Kidney epithelial cell (primary cell): Measurements from ENCODE around the gene RAB3C. TPM values are rescaled to one million over a fixed set of nuclear protein-coding genes. Genes with fewer than 3 reads are reported as not detected.

Experiments
- DNase-seq: peaks from one replicate; pipeline ENCODE4 v3.0.0-alpha.2; 2010; ENCODE audit warnings: low read depth
- H3K27me3 ChIP-seq: 2 replicates; pipeline ENCODE4 v1.6.0; 2011; ENCODE audit warnings: low read length; ENCODE audit not compliant: control insufficient read depth, insufficient read depth
- H3K36me3 ChIP-seq: 2 replicates; pipeline ENCODE4 v1.5.1; 2011; ENCODE audit warnings: low read length; ENCODE audit not compliant: control insufficient read depth, insufficient read depth
- H3K4me3 ChIP-seq: 2 replicates; pipeline ENCODE4 v1.5.1; 2011; ENCODE audit warnings: low read depth, mild to moderate bottlenecking, control low read depth, low read length
- CTCF ChIP-seq: IDR thresholded peaks from 2 replicates; pipeline ENCODE4 v1.5.1; 2011; ENCODE audit warnings: mild to moderate bottlenecking, moderate library complexity, low read length, control low read depth, inconsistent platforms; ENCODE audit not compliant: insufficient read depth, poor library complexity, severe bottlenecking
- total RNA-seq: library from RNA; depleted of rRNA; stranded (reverse); fragments of >200 nt; gene quantifications from 2 replicates; pipeline ENCODE4 v1.2.3, GENCODE V29; 2015

The RAB3C gene
- total RNA-seq, 1 donor from 2014 or later, result 0.04 TPM

DNA sequence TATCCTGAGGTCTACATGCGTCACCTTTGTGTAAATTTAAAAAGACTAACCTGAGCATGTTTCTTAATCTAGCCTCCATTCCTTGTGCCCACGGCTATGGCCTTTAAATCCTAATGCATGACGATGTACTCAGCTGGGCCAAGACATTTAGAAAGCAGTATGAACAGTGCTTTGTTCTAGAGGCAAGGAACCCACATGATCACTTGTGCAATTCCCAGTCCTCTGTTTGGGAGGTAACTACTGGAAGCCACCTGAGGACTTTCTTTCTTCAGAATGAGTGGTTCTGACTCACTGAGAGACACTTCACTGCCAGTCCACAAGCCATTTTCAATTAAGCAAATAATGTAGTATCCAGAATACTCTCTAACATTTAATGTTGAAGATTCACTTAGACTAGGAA is 181.3 kb downstream of the RAB3C start:
- DNase-seq, result no peak
- H3K4me3 ChIP-seq, result no peak overlapping the region
- no peaks in the 10 kb centered on the region for H3K27me3 ChIP-seq
- TF ChIP-seq CTCF, result no peak
- no peaks in the 10 kb centered on the region for H3K36me3 ChIP-seq

DNA sequence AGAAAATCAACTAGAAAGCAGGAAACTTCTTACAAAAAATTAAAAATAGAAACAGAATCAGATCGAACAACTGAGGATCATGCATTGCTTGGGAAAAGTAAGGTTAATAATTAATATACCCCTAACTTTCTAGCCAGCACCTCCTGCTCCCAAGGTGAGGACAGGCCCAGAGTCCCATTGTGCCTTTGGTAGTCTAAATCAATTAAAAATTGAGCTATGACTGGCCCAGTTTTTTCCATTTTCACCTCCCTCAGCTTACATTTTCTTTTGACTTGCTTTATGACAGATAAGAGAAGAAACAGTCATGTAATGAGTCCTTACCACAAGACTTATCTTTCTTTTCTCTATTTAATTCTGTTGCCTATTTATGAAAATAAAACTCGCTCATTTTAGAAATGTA is 182.2 kb downstream of the RAB3C start:
- no peak overlapping the region for H3K4me3 ChIP-seq
- no peak for DNase-seq
- H3K27me3 ChIP-seq, result no peaks in the 10 kb centered on the region
- no peaks in the 10 kb centered on the region for H3K36me3 ChIP-seq
- no peak for TF ChIP-seq CTCF

DNA sequence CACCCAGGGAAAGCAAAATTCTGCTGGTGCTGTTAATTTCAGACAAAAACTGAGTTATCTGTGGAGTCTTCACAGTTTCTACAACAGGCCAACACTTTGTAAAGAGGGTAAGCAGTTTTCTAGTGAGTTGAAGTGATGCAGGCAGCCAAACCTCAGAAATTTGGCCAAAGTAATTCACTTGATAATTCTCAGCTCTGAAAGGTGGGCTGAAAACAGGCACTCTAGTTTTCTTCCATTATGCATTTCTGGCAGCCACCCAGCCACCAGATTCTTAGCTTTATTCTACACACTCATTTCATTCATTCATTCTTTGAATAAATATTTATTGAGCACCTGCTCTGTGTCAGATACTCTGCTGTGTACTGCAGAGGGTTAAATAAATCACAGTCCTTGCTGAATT is 184.2 kb downstream of the RAB3C start:
- H3K4me3 ChIP-seq, result no peak overlapping the region
- no peaks in the 10 kb centered on the region for H3K27me3 ChIP-seq
- no peak for DNase-seq
- H3K36me3 ChIP-seq, result no peaks in the 10 kb centered on the region
- TF ChIP-seq CTCF, result no peak

DNA sequence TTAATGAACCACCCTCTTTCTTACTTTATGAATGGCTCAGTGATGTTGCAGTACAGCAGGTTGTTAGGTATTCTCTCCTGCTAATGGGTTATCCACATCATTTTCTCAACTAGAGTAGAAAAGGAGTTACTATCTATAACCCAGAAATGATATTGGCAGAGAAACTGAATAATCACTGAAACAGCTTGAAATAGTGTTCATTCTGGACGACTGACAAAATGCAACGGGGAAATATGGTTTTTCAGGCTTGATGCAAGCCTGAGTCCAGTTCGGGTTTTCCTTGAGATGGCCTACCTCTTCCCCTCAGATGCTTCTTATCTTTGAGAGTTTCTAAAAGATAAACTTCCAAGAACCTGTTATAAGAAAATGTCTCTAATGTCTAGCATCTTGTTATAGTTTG is 187.3 kb downstream of the RAB3C start:
- no peak for DNase-seq
- H3K27me3 ChIP-seq, result no peaks in the 10 kb centered on the region
- H3K36me3 ChIP-seq, result no peaks in the 10 kb centered on the region

GRCh38 chr5:58771796-58772195 is 188.9 kb downstream of the RAB3C start:
- H3K4me3 ChIP-seq, result no peak overlapping the region
- DNase-seq, result no peak
- no peak for TF ChIP-seq CTCF

More for the DNA sequence above, 187.3 kb downstream of the RAB3C start:
- no peak for TF ChIP-seq CTCF
- H3K4me3 ChIP-seq, result no peak overlapping the region

DNA sequence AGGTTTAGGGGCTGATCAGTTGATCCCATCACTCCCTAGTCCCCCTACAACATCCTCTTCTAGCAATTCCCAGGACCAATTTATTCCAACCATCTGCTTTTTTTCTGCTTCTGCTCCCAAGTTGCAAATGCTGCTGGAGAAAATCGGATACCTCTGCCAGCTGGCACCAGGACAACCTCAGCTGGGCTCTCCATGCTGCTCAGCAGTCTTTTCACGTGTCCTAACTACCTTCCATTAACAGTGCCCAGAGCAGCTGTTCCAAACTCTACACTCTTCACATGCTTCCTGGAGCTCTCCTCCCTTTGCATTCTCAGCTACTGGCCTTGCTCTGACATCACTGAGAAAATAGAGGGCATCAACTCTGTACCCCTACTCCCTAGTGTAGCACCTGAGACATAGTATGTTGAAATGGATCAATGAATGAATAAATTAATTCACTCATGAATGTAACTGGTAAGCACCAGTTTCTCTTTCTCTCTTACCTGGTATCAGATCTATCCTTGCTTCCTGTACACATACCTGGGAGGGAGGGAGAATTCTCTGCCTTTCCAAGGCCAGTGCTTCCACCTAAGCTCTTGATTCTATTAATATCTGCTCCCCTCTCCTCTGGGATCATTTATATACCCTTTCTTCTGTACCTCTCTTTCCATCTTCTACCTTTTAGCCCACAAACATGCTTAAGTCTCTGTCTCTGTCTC is 191.0 kb downstream of the RAB3C start:
- H3K36me3 ChIP-seq, result no peaks in the 10 kb centered on the region
- H3K27me3 ChIP-seq, result peaks cover 3% of the 10 kb centered on the region
- no peak overlapping the region for H3K4me3 ChIP-seq
- DNase-seq, result no peak
- no peak for TF ChIP-seq CTCF

More at GRCh38 chr5:58771796-58772195, 188.9 kb downstream of the RAB3C start:
- H3K27me3 ChIP-seq, result peaks cover 3% of the 10 kb centered on the region
- no peaks in the 10 kb centered on the region for H3K36me3 ChIP-seq
